Endothelial cell (in vitro differentiated cells): ENCODE measurements around the gene RBM26. TPM values are rescaled to one million over a fixed set of nuclear protein-coding genes. Genes with fewer than 3 reads are reported as not detected.

ENCODE experiments used
- DNase-seq: peaks from one replicate; pipeline ENCODE4 v3.0.0; 2021; ENCODE audit warnings: low spot score
- H3K27ac Mint-ChIP-seq: one replicate; pipeline ENCODE4 v1.8.0; 2021; ENCODE audit warnings: mixed read lengths, inconsistent platforms; ENCODE audit not compliant: unreplicated experiment
- H3K27me3 Mint-ChIP-seq: one replicate; pipeline ENCODE4 v1.8.0; 2021; ENCODE audit warnings: mild to moderate bottlenecking, moderate library complexity, mixed read lengths, inconsistent platforms; ENCODE audit not compliant: unreplicated experiment
- H3K36me3 Mint-ChIP-seq: one replicate; pipeline ENCODE4 v1.8.0; 2021; ENCODE audit warnings: mild to moderate bottlenecking, low read depth, mixed read lengths, inconsistent platforms; ENCODE audit not compliant: unreplicated experiment
- H3K4me1 Mint-ChIP-seq: one replicate; pipeline ENCODE4 v1.8.0; 2021; ENCODE audit warnings: mild to moderate bottlenecking, mixed read lengths, inconsistent platforms; ENCODE audit not compliant: unreplicated experiment
- H3K4me3 Mint-ChIP-seq: one replicate; pipeline ENCODE4 v1.8.0; 2021; ENCODE audit warnings: mild to moderate bottlenecking, mixed read lengths, inconsistent platforms; ENCODE audit not compliant: unreplicated experiment
- H3K9me3 Mint-ChIP-seq: one replicate; pipeline ENCODE4 v1.8.0; 2021; ENCODE audit warnings: mixed read lengths, inconsistent platforms; ENCODE audit not compliant: unreplicated experiment
- total RNA-seq: library from RNA; stranded (reverse); fragmentation: NEBNext Ultra II Directional; extraction: Animal tissue kit (Norgen Biotek cat#: 25700); gene quantifications from one replicate; pipeline ENCODE4 v1.2.1, GENCODE V29; 2021; ENCODE audit not compliant: unreplicated experiment
- TF ChIP-seq, protein P1 (sequence below): fragments of 200-600 bp; sonication (generic); IDR thresholded peaks from one replicate; pipeline ENCODE4 v1.5.0; 2021; ENCODE audit warnings: antibody characterized with exemption; ENCODE audit not compliant: unreplicated experiment

RBM26 gene
- total RNA-seq, 1 donor from 2014 or later = 49.5 TPM

GRCh38 chr13:79413521-79413920 lies 7.5 kb upstream of the RBM26 start:
- TF ChIP-seq, protein P1, sequence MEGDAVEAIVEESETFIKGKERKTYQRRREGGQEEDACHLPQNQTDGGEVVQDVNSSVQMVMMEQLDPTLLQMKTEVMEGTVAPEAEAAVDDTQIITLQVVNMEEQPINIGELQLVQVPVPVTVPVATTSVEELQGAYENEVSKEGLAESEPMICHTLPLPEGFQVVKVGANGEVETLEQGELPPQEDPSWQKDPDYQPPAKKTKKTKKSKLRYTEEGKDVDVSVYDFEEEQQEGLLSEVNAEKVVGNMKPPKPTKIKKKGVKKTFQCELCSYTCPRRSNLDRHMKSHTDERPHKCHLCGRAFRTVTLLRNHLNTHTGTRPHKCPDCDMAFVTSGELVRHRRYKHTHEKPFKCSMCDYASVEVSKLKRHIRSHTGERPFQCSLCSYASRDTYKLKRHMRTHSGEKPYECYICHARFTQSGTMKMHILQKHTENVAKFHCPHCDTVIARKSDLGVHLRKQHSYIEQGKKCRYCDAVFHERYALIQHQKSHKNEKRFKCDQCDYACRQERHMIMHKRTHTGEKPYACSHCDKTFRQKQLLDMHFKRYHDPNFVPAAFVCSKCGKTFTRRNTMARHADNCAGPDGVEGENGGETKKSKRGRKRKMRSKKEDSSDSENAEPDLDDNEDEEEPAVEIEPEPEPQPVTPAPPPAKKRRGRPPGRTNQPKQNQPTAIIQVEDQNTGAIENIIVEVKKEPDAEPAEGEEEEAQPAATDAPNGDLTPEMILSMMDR = no peak
- H3K4me1 Mint-ChIP-seq = no peaks in the 10 kb centered on the region

DNA sequence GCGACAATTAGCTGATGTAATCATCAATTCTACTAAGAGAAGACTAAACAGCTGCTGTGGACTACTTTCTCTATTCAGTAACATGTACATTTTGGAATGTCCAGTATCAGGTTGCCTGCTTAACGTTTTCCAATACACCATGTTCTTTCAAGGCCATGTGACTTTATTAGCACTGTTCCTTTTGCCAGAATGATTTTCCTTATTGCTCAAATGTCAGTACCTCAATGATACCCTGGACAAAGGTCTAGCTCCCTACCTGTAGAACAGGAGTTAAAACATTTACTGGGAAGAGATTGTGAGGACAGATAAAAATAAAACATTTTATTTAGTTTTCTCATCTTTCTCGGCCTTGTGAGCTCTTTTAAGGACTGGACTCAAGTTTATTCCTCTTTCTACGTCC lies 3.8 kb upstream of the RBM26 start:
- TF ChIP-seq, protein P1 = no peak
- Mint-ChIP-seq H3K36me3 (no peaks in the 10 kb centered on the region), H3K9me3 (no peaks in the 10 kb centered on the region), H3K27me3 (no peaks in the 10 kb centered on the region), H3K4me1 (peaks cover 4% of the 10 kb centered on the region), H3K4me3 (no peak overlapping the region), H3K27ac (no peak overlapping the region)
- DNase-seq = no peak

More at GRCh38 chr13:79413521-79413920, 7.5 kb upstream of the RBM26 start:
- H3K27ac Mint-ChIP-seq = no peak overlapping the region
- no peaks in the 10 kb centered on the region for H3K36me3 Mint-ChIP-seq
- no peak for DNase-seq
- no peaks in the 10 kb centered on the region for H3K27me3 Mint-ChIP-seq
- no peaks in the 10 kb centered on the region for H3K9me3 Mint-ChIP-seq
- no peak overlapping the region for H3K4me3 Mint-ChIP-seq

DNA sequence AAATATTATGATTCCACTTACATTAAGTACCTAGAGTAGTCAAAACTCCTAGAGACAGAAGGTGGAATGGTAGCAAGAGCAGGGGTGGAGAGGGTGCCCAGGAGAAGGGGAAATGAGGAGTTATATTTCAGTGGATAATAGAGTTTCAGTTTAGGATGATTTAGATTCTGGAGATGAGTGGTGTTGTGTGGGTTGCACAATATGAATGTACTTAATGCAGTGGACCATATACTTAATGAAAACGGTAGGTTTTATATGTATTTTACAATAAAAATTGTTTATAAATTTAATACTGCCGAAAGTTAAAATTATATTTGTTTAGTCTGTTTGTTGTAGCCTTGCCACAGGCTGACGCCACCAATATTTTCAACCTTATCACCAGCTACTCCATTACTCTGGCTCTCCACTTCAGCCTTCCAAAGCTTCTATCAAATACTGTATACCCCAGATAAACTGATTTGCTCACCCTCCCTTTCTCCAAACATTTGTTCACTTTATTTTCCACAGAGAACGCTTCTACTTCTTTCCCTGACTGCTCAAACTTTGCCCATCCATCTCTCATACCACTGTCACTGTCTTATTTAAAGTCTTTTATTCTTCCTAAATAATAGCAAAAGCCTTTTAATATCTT lies 1.4 kb upstream of the RBM26 start:
- Mint-ChIP-seq H3K9me3 (no peaks in the 10 kb centered on the region), H3K4me3 (peak overlapping the region; percentile 93), H3K27ac (no peak overlapping the region), H3K36me3 (no peaks in the 10 kb centered on the region), H3K4me1 (peaks cover 12% of the 10 kb centered on the region), H3K27me3 (no peaks in the 10 kb centered on the region)
- DNase-seq = no peak
- TF ChIP-seq, protein P1 = no peak

- Mint-ChIP-seq H3K4me3 (peak overlapping the region; percentile 93), H3K9me3 (no peaks in the 10 kb centered on the region), H3K36me3 (no peaks in the 10 kb centered on the region), H3K4me1 (peaks cover 18% of the 10 kb centered on the region), H3K27ac (peak overlapping the region; percentile 86), H3K27me3 (no peaks in the 10 kb centered on the region)
- no peak for DNase-seq
- TF ChIP-seq, protein P1 = no peak
Measured at GRCh38 chr13:79406597-79406908, 498 bp upstream of the RBM26 start.

- TF ChIP-seq, protein P1 = no peak
- Mint-ChIP-seq H3K36me3 (no peaks in the 10 kb centered on the region), H3K27me3 (no peaks in the 10 kb centered on the region), H3K27ac (no peak overlapping the region), H3K4me3 (no peak overlapping the region), H3K4me1 (peaks cover 23% of the 10 kb centered on the region), H3K9me3 (no peaks in the 10 kb centered on the region)
- DNase-seq = no peak
Measured at GRCh38 chr13:79405501-79405830, 589 bp downstream of the RBM26 start.
